ENCODE measurements around the gene L2HGDH. TPM values are rescaled to one million over a fixed set of nuclear protein-coding genes. Genes with fewer than 3 reads are reported as not detected.

Gene L2HGDH
- total RNA-seq, 2 donors from 2014 or later, result 15.9 to 23.2 TPM

DNA sequence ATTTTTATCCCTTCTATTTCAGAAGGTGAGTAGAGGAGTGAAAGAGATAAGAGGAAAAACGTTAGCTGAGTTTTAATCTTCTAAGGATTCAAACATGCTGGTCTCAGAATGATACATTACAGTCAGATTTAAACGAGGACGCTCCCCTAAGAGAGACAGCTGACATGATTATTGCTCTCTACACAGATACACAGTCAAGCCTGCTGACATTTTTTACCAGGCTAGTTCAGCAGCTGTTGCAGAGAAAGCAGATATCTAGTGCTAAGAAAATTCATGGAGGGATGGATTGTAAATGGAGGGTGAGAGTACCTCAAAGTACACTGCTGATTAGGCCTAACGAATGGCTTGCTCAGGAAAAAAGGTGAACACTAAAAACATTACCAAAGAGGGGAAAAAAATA, 48.7 kb downstream of the L2HGDH start:
- H3K4me1 Mint-ChIP-seq, result no peaks in the 10 kb centered on the region
- no peaks in the 10 kb centered on the region for H3K27me3 Mint-ChIP-seq (ENCODE audit: insufficient read depth)
- no peak overlapping the region for H3K4me3 Mint-ChIP-seq
- peaks cover 18% of the 10 kb centered on the region for H3K36me3 Mint-ChIP-seq (ENCODE audit: low read depth)
- H3K4me1 ChIP-seq (ENCODE audit: control insufficient read depth, insufficient read depth, low read length), result no peaks in the 10 kb centered on the region
- no peak overlapping the region for H3K27ac ChIP-seq (ENCODE audit: low read depth, low read length)
- TF ChIP-seq, protein P1, sequence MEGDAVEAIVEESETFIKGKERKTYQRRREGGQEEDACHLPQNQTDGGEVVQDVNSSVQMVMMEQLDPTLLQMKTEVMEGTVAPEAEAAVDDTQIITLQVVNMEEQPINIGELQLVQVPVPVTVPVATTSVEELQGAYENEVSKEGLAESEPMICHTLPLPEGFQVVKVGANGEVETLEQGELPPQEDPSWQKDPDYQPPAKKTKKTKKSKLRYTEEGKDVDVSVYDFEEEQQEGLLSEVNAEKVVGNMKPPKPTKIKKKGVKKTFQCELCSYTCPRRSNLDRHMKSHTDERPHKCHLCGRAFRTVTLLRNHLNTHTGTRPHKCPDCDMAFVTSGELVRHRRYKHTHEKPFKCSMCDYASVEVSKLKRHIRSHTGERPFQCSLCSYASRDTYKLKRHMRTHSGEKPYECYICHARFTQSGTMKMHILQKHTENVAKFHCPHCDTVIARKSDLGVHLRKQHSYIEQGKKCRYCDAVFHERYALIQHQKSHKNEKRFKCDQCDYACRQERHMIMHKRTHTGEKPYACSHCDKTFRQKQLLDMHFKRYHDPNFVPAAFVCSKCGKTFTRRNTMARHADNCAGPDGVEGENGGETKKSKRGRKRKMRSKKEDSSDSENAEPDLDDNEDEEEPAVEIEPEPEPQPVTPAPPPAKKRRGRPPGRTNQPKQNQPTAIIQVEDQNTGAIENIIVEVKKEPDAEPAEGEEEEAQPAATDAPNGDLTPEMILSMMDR (conservative IDR thresholded peaks at IDR 0.05), result no peak
- WGBS, 2 experiments (ENCODE audit: insufficient coverage in 1 of 2, insufficient read length in 1 of 2), result 93 to 98% methylated on average over 4 of the region's 4 CpGs
- DNase-seq, result no peak
- H3K27me3 ChIP-seq (ENCODE audit: control insufficient read depth, insufficient read depth, low read length, poor library complexity, severe bottlenecking), result no peaks in the 10 kb centered on the region
- no peak overlapping the region for H3K9ac ChIP-seq (ENCODE audit: extremely low read depth, low read length, poor library complexity, severe bottlenecking)
- H3K9me3 Mint-ChIP-seq, result no peaks in the 10 kb centered on the region
- peaks cover 8% of the 10 kb centered on the region for H3K36me3 ChIP-seq (ENCODE audit: control insufficient read depth, insufficient read depth, low read length)
- H3K27ac Mint-ChIP-seq, result peak overlapping the region; percentile 28
- H3K4me3 ChIP-seq (ENCODE audit: low read length), result no peak overlapping the region
- no peaks in the 10 kb centered on the region for H3K9me3 ChIP-seq (ENCODE audit: control insufficient read depth, low read length)

DNA sequence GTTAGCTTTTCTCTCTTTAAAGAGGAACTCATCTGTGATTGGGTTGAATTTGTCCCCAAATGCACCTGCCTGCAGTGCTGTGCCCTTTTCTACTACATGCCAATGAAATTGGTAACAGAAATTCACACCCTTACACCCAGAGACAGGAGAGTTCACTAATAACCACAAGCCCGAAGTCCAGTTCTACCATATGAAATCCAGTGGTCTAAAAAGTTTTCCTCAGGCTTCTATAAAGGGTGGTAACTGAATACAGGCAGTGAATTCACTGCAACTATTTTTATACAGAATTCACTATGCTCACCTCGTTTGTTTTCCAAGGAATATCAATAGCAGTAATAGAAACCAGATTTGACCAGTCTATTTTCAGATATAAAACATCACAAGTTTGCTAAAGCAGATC, 49.2 kb downstream of the L2HGDH start:
- H3K27me3 ChIP-seq (ENCODE audit: control insufficient read depth, insufficient read depth, low read length, poor library complexity, severe bottlenecking), result no peaks in the 10 kb centered on the region
- Mint-ChIP-seq H3K4me3 (no peak overlapping the region), H3K4me1 (no peaks in the 10 kb centered on the region), H3K36me3 (ENCODE audit: low read depth) (peaks cover 17% of the 10 kb centered on the region), H3K27me3 (ENCODE audit: insufficient read depth) (no peaks in the 10 kb centered on the region), H3K27ac (no peak overlapping the region), H3K9me3 (no peaks in the 10 kb centered on the region)
- peaks cover 8% of the 10 kb centered on the region for H3K36me3 ChIP-seq (ENCODE audit: control insufficient read depth, insufficient read depth, low read length)
- H3K4me1 ChIP-seq (ENCODE audit: control insufficient read depth, insufficient read depth, low read length), result no peaks in the 10 kb centered on the region
- no peak overlapping the region for H3K27ac ChIP-seq (ENCODE audit: low read depth, low read length)
- 97 to 100% methylated on average over 1 to 2 of the region's 2 CpGs for WGBS, 2 experiments (ENCODE audit: insufficient coverage in 1 of 2, insufficient read length in 1 of 2)
- H3K9me3 ChIP-seq (ENCODE audit: control insufficient read depth, low read length), result no peaks in the 10 kb centered on the region
- no peak overlapping the region for H3K9ac ChIP-seq (ENCODE audit: extremely low read depth, low read length, poor library complexity, severe bottlenecking)
- no peak for DNase-seq
- H3K4me3 ChIP-seq (ENCODE audit: low read length), result no peak overlapping the region
- TF ChIP-seq, protein P1 (conservative IDR thresholded peaks at IDR 0.05), result no peak

DNA sequence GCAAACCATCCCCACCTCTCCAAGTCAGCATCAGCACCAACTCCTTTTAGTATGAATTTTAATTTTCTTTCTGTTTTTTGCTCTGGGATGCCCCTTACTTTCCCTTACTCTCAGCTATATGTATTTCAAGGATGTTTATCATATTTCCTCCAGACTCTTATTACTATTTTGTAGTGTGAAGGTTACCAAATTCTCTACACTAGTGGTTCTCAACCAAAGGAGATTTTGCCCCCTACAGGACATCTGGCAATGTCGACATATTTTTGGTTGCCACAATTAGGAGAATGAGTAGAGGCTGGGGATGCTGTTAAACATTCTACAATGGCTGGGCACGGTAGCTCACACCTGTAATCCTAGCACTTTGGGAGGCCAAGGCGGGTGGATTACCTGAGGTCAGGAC, 51.5 kb downstream of the L2HGDH start:
- H3K9me3 Mint-ChIP-seq, result no peaks in the 10 kb centered on the region
- H3K36me3 Mint-ChIP-seq (ENCODE audit: low read depth), result peaks cover 9% of the 10 kb centered on the region
- Histone ChIP-seq H3K36me3 (ENCODE audit: control insufficient read depth, insufficient read depth, low read length) (peaks cover 8% of the 10 kb centered on the region), H3K4me3 (ENCODE audit: low read length) (no peak overlapping the region), H3K9me3 (ENCODE audit: control insufficient read depth, low read length) (no peaks in the 10 kb centered on the region), H3K9ac (ENCODE audit: extremely low read depth, low read length, poor library complexity, severe bottlenecking) (no peak overlapping the region), H3K4me1 (ENCODE audit: control insufficient read depth, insufficient read depth, low read length) (no peaks in the 10 kb centered on the region), H3K27me3 (ENCODE audit: control insufficient read depth, insufficient read depth, low read length, poor library complexity, severe bottlenecking) (no peaks in the 10 kb centered on the region), H3K27ac (ENCODE audit: low read depth, low read length) (no peak overlapping the region)
- 64 to 100% methylated on average over 2 to 3 of the region's 3 CpGs for WGBS, 2 experiments (ENCODE audit: insufficient coverage in 1 of 2, insufficient read length in 1 of 2)
- H3K27ac Mint-ChIP-seq, result no peak overlapping the region
- peak; percentile 56 for DNase-seq
- no peaks in the 10 kb centered on the region for H3K27me3 Mint-ChIP-seq (ENCODE audit: insufficient read depth)
- H3K4me1 Mint-ChIP-seq, result no peaks in the 10 kb centered on the region
- H3K4me3 Mint-ChIP-seq, result no peak overlapping the region
- TF ChIP-seq, protein P1 (conservative IDR thresholded peaks at IDR 0.05), result peak; percentile 65

All from endodermal cell (in vitro differentiated cells).